GM19452 (cell line): ENCODE measurements around the gene SOS1.
"Not testable (repeated sequence)": the region's sequence is repeated elsewhere in the genome, so short reads cannot be mapped to it uniquely, and the experiment has no call there.

Source experiments
- ATAC-seq: cut with Tn5 transposase; IDR thresholded peaks from one replicate; pipeline ENCODE4 v1.9.1; 2021; ENCODE audit not compliant: unreplicated experiment

The SOS1 gene

DNA sequence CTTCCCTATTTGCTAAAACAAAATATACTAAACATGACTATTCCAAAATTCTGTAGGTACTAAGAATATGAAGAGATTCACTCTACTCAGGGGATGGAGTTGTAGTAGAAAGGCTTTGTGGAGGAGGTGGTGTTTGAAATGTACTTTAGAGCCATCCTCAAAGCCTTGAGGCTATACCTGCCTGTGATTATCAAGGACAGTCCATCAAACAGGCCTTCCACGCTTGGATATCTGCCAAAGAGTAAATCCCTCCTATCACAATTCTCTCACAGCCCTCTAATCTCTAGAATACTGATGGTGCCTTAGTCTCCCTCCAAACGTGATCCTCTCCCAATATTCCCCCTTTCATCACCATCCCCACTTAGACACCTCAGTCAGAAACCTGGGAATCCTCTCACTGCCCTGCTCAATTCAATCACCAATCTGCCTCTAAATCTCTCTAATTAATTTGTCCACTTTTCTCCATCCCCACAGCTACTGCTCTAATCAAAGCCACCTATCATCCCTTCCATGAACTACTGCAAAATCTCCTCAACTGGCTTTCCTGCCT, 13.1 kb downstream of the SOS1 start:
- ATAC-seq: no peak

DNA sequence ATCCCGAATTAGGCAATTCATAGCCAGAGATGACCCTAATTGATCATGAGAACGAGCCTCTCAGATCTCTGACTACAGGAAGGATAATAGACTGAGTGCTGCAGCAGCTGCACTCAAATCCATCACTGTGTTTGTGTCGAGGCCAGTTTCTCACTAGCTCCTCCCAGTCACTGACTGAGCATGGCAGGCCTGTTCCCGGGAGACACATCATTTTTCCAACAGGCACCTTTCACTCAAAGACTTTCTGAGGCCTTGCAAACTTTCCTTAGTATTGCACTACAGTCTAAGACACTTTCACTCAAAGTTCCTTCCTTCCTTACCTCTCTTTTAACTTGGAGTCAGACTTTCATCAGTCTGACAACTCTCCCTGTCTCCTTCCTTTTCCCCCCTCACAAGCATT, 13.7 kb downstream of the SOS1 start:
- ATAC-seq: no peak

DNA sequence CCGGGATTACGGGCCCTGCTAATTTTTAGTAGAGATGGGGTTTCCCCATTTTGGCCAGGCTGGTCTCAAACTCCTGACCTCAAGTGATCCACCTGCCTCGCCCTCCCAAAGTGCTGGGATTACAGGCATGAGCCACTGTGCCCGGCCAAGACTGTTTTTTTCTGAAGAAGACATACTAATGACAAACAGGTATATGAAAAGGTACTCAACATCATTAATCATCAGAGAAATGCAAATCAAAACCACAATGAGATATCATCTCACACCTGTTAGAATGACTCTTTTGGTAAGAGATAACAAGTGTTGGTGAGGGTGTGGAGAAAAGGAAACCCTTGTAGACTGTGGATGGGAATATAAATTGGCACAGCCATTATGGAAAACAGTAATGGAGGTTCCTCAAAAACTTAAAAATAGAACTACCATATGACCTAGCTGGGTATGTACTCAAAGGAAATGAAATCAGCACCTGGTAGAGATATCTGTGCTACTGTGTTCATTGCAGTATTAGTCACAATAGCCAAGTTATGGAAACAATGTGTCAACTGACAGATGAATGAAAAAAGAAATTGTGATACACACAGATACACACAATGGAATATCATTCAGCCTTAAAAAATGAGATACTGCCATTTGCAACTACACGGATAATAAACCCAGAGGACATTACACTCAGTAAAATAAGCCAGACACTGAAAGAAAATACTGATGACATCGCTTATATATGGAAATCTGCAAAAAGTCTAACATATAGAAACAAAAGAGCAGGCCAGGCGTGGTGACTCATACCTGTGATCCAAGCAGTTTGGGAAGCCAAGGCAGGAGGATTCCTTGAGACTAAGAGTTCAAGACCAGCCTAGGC, 20.8 kb downstream of the SOS1 start:
- peak; percentile 57 for ATAC-seq

DNA sequence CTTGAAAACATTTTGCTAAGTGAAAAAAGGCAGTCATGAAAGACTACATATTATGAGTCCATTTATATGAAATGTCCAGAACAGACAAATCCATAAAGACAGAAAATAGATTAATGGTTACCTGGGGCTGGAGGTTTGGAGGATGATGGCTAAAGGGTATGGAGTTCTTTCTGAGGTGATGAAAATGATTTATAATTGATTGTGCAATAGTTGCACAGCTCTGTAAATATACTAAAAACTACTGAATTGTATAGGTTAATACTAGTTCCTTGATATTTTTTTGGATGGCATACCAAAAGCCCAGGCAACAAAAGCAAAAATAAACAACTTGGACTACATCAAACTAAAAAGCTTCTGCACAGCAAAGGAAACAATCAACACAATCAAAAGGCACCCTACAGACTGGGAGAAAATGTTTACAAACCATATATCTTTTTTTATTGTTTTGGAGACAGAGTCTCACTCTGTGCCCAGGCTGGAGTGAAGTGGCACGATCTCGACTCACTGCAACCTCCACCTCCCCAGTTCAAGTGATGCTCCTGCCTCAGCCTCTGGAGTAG, 21.5 kb downstream of the SOS1 start:
- ATAC-seq: no peak

DNA sequence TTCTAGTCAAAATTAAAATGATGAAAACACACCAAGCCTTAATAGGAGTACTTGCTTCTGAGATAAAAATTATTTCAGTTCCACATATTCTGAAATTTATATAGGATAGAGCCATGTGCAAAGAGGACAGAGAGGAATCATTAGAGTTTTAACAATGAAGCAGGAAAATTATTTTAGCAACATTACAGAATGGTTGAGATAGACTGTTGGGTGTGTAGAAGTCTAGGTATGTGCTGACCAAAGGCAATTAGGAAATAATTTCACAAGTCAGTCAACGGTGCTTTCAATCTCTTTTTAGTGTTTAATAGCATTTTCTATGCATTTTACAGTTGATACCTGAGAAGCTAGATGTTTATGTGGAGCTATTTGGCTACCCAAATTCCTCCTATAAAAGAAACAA, 25.2 kb downstream of the SOS1 start:
- ATAC-seq: no peak

DNA sequence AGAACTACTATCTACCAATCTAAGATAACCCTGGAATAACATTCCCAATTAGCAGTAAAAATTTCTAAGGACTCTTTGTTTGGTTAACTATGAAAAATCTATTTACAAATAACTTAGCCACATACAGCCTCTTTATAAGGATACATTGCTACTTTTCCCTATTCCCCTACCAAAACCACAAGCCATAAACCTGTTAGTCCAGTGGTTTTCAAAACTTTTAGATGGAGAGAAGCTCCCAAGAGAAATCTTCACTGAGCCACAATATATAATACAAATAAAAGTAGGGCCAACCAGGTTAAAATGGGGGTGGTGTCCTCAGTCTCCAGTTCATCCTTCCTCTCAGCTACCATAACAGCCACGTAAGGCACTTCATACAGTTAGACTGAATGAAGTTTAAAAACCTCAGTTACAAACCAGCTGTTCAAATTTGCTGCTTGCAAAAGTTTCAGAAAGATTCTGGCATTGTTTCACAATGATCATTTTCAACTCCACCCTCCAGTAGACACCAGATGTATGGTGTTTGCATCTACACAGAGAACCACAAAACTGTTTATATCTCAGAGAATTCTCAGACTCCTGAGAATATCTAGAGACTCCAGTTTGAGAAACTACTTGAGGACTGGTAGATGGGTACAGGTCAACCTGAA, 26.0 kb downstream of the SOS1 start:
- ATAC-seq: peak; percentile 83

DNA sequence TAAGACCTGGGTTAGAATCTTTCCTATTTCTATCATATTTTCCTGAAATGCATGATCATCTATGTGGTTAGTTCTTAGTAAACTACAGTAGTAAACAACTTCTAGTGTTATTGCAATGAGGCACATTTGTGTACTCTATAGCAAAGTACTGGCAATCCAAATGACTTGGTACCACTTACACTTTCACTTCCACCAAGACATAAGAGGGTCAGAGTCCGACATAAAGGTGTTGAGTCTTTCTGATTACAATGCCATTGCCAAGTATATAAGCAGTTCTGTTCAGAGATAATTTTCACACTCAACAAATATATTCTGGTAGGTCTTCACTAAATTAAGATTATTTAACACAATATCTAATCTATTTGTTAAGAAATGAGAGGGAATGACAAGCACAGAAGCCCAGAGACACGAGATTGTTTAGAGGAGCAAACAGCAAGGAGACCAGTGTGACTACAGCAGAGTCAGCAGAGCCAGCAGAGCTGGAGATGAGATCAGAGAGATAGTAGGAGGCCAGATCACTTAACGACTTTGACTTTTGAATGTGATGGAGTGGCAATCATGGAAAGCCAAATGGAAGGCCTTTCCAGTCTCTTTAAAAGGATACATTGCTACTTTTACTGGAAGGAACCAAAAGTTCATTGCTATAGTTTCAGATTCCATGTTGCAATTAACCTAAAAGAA, 27.5 kb downstream of the SOS1 start:
- no peak for ATAC-seq

DNA sequence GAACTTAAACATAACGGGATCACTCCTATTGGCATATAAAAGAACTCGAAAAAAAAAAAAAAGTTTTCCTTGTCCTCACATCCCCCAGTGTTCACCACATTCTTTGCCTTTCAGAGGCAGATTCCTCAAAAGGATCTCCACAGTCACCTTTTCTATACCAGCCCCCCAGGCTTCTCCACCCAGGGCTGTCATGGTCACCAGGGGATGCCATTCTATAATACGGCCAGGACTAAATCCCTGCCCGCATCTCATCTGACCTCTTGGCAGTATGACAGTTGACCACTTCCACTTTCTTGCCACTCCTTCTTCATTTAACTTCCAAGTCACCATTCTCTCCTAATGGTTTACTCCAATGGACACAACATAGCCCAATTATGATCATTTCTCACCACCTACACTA, 29.3 kb downstream of the SOS1 start:
- no peak for ATAC-seq

DNA sequence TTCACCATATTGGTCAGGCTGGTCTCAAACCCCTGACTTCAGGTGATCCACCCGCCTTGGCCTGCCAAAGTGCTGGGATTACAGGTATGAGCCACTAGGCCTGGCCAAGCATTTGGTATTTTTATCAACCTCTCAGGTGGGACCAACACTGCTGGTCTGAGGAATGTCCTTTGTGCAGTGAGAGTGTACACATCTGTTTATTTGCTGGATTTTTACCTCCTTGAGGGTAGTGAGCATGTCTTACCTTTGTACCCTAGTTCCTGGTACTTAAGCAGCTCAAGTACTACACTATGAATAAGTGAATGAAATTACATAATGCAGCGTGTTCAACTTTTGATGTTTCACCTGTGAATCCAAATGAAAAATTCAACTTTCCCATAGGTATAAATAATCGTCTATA, 29.8 kb downstream of the SOS1 start:
- ATAC-seq: no peak

DNA sequence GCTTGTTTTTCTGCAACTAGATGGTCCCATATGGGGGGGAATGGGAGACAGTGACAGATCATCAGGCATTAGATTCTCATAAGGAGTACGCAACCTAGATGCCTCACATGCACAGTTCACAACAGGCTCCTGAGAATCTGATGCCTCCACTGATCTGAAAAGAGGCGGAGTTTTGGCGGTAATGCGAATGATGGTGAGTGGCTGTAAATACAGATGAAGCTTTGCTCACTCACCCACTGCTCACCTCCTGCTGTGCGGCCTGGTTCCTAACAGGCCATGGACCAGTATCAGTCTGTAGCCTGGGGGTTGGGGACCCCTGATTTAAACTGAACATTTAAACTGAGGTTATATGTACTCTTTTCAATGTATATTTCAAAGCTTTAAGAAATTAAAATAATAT, 40.7 kb downstream of the SOS1 start:
- no peak for ATAC-seq

DNA sequence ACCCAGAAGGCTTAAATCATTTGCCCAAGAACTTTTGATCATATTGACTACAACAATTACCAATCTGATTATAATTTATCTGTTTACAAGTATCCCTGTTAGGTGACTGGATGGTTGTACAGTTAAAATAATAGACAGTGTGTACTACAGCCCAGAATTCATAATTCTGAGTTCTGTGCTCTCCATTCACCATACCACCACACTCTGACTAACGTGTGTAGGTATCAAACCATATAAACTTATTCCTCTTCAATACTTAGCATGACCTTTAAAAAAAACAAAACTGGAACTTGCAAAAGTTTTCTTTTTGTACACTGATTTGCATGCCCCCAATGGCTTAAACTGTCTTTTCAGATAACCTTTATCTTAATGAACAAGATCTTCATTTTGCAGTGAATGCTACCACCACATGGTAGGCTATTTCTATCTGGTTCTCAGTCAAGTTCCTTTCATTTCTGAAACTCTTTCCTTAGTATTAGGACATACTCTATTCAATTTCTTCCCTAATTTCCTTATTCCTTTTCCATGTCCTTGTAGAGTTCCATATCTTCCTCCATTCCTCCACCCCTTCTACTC, 50.9 kb downstream of the SOS1 start:
- no peak for ATAC-seq

DNA sequence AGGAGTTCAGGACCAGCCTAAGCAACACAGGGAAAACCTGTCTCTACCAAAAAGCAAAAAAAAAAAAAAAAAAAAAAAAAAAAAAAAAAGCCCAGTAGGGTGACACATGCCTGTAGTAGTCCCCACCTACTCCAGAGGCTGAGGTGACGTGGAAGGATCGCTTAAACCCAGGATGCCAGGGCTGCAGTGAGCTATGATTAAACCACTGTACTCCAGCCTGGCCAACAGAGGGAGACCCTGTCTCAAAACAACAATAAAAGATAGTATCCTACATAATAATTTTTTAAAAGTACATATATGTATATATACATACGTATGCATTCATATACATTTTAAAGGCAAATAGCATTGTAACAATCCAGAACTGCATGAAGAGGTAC, 51.7 kb downstream of the SOS1 start:
- ATAC-seq: no peak

DNA sequence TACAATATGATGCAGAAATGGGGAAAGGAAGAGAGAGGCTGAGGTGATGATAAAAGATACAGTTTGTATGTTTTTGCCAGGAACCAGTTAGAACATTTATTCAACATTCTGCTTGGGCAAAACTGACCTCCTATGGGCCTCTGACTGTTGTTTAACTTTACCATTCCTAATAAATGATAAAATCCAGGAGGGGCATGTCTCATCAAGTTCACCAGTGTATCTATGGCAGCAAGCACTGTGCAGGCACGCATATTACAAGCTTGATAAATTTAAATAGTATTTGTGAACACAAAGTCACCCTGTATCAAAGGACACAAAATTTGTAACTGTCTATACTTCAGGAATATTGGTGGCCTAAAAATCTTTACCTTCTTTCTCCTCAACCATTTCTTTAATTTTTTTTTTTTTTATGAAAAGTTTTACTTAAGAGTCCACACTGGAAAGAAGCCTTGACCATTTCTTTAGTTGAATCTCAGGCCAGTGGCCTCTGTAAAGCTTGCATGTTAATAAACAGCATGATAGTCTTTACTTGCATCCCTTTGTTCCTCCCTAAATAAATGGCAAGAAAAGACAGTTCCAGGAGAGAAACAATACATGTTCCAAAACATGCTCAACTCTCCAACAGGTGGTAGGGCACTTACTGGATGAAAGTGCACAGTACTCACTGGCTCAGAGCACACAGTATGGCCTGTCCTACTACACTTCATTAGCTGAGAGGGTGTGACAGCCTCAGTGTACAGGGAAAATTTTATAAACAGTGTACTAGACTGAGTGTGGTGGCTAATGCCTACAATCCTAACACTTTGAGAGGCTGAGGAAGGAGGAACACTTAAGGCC, 52.3 kb downstream of the SOS1 start:
- no peak for ATAC-seq

DNA sequence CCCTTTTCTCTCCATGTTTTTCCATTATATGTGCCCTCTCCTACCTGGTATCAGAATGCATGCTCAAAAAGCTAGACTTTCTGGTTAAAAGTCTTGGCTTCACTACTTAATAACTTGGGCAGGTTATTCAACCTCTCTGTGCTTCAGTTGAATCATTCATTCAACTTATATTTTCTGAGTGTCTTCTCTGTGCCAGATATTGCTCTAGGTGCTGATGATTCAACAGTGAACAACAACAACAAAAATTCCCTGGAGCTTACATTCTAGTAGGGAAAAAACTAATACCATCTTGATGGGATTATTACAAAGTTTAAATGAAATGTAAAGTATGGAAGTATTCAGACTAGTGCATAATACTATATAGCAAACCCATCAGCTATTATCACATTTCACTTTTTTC, 55.2 kb downstream of the SOS1 start:
- no peak for ATAC-seq

DNA sequence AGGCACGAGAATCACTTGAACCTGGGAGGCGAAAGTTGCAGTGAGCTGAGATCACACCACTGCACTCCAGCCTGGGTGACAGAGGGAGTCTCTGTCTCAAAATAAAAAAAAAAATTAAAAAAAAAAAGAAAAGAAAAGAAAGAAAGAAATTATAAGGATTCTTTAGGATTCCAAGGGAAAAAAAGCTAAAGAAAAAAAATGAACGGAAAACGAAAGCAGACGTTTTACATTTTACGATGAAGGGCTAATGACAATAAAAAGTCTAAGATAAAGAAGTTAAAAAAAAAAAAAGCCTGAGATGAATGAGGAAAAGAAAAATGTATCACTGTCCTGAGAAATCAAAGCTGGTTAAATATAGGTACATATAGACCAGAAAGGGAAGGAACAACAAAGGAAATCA, 58.5 kb downstream of the SOS1 start:
- ATAC-seq: no peak

DNA sequence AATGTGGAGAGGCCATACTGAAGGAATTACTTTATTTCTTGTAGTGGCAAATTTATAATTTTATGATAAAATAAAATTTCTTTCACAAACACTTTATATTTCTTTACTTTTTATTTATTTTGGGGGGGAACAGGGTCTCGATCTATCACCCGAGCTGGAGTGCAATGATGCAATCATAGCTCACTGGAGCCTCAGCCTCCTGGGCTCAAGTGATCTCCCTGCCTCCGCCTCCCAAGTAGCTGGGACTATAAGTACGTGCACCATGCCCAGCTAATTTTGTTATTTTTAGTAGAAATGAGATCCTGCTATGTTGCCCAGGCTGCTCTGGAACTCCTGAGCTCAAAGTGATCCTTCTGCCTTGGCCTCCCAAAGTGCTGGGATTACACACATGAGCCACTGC, 59.6 kb downstream of the SOS1 start:
- no peak for ATAC-seq

DNA sequence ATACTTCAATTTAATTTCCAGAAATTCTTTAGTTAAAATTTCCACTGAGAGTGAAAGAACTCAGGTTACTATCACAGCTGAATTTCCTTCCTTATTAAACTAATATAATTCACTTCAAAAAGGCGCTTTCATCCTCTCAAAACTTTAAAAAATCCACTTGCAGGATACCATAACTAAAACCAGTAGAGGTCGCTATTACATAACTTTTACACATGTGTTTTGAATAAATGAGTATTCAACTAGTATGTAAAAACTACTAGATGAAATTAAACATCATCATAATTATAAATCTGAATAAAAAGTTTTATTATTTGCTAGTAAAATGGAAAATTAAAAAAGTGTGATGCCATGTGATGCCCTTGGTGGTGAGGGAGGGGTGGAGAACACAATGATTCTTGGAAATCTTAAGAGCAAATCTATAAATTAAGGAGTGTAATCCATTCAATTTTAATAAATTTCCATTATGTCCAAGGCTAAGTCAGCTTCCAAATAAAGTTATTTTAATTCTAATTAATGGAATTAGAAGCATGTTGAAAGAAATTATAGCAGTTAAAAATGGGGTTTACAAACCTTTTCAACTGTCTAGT, 61.4 kb downstream of the SOS1 start:
- ATAC-seq: no peak

DNA sequence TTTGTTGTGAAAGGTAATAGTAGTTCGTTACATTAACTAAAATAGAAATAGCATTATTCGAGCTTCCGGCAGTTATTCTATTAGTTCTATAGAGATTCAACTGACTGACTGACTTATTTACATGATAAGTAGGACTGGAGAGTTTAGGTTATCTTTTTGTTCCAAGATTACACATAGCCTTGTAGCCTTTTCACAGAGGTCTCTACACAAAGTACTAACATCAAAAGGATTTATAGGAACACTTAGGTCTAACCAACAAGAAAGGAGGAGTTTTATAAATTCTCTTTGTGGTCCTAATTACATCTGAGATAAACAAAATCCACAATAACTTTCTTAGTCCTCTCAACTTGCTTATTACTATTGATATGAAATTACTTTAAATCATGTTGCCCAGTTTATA, 62.8 kb downstream of the SOS1 start:
- no peak for ATAC-seq

DNA sequence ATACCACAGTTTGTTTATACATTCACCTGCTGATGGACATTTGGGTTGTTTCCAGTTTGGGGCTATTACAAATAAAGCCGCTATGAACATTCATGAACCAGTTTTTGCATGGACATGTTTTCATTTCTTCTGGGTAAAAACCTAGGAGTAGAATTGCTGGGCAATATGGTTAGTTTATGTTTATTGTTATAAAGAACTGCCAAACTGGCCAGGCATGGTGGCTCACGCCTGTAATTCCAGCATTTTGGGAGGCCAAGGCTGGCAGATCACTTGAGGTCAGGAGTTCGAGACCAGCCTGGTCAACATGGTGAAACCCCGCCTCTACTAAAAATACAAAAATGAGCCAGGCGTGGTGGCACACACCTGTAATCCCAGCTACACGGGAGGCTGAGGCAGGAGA, 68.2 kb downstream of the SOS1 start:
- not testable (repeated sequence) for ATAC-seq

DNA sequence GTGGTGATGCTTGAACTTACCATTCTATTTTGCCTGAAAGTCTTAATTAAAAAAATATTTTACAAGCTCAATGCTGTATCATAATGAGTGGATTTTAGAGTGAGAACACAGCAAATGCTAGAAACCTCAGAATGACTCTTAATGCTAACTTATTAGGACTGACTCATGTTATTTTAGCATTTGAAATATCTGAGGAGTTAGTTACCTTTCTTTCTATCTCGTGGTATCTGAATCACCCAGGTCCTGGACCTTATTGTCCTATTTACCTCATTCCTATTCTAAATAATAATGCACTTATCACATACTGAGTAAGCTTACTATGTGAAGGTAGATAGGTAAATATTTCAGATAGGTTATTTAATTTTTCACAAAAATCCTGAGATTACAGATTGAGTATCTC, 70.7 kb downstream of the SOS1 start:
- no peak for ATAC-seq
